Measurements from ENCODE around the gene DGKD.

Gene DGKD

DNA sequence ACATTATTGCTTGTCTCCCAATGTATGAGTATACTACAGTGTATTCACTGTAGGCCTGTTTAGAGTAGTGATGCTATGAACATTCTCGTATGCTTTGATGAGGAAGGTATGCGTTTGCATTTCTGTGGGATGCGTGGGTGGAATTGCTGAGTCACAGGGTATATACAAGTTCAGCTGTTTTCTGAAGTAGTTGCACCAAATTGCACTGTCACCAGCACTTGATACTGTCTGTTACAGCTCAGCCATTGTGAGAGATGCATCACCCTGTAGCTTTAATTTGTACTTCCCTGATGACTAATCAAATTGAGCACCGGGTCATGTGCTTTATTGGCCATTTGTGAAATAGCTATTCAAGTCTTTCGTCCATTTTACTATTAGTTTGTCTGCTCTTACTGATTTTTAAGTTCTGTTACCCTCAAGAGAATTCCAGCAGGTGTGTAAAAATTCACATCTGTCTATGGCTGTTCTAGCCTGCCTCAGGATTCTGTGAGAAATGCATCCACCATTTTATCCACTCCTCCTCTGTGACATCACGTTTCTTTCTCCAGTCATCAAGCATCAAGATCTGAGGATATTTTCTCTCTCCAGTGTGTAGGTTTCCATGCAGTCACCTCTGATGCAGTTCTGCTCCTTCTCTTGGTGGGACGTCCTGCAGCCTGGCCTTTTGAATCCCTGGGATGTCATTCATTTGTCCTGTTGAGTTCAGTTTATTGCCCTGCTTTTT is 72.5 kb downstream of the DGKD start:
- DNase-seq (ENCODE audit: low read depth in 2 of 2), result peak; percentile 38 to 40

- DNase-seq (ENCODE audit: low read depth in 2 of 2), result no peak
Measured at GRCh38 chr2:233428008-233428407, 73.7 kb downstream of the DGKD start.

DNA sequence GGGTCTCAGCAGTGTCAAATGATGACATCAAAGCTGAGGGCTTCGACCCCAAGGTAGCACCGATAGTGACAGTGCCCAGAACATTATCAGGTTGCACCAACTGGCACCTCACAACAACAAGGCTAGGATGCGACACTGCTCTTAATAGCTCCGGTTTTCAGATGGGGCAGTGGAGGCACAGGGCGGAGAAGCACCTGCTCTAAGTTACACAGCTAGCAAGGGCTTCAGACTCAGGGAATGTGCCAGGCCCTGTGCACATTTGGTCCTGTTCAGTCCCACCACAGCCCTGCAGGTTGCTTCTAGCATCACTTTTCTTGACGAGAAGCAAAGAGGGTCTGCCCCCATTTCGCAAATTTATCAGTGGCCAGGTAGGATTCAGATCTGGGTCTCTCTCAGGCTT is 74.1 kb downstream of the DGKD start:
- no peak for DNase-seq (ENCODE audit: low read depth in 2 of 2)

- no peak for DNase-seq (ENCODE audit: low read depth in 2 of 2)
Measured at GRCh38 chr2:233429175-233429897, 75.0 kb downstream of the DGKD start.

DNA sequence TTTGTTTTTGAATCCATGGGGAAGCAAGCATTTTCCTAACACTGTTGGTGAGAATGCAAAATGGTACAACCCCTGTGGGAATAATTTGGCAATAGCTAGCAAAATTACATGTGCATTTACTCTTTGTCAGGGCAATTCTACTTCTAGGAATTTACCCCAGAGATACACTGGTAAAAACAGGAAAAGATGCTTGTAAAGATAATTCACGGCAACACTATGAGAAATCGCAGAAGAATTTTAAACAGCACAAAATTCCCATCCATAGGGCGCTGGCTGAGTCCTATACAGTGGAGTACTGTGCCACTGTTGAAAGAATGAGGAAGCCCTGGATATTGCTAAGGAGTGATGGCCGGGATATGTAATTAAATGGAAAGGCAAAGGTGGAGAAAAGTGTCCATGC is 75.8 kb downstream of the DGKD start:
- peak; percentile 44 to 46 for DNase-seq (ENCODE audit: low read depth in 2 of 2)

- DNase-seq (ENCODE audit: low read depth in 2 of 2), result no peak
Measured at GRCh38 chr2:233430651-233431050, 76.4 kb downstream of the DGKD start.

- DNase-seq (ENCODE audit: low read depth in 2 of 2), result no peak
Measured at GRCh38 chr2:233433029-233433428, 78.7 kb downstream of the DGKD start.

- no peak for DNase-seq (ENCODE audit: low read depth in 2 of 2)
Measured at GRCh38 chr2:233433794-233434193, 79.5 kb downstream of the DGKD start.

DNA sequence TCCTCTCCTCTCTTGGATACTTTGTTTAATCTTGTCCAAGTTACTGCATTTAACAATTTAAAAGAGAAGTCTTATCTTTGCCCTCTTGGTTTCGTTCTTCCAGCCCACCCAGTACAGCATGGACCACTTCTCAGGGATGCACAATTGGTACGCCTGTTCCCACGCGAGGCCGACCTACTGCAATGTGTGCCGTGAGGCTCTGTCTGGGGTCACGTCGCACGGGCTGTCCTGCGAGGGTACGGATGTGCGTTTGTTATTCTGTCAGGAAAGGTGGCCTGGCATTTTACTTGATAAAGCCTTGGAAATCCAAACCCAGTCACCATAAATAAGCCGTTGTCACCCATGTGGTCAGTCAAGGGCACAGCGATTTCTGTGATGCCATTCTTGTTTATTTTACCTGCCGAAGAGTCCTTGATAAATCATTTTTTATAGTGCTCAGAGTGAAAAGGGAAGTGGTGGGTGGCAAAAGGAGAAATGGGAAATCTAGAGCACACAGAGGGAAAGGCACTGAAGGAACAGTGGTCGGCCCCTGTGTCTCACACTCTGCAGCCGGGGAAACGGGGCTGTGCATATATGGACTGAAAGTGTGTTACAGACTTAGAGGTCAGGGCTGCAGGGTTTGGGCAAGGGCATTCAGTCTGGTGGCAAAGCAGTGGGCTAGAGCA is 80.5 kb downstream of the DGKD start:
- DNase-seq (ENCODE audit: low read depth in 2 of 2), result no peak

- no peak for DNase-seq (ENCODE audit: low read depth in 2 of 2)
Measured at GRCh38 chr2:233435436-233436190, 81.3 kb downstream of the DGKD start.

DNA sequence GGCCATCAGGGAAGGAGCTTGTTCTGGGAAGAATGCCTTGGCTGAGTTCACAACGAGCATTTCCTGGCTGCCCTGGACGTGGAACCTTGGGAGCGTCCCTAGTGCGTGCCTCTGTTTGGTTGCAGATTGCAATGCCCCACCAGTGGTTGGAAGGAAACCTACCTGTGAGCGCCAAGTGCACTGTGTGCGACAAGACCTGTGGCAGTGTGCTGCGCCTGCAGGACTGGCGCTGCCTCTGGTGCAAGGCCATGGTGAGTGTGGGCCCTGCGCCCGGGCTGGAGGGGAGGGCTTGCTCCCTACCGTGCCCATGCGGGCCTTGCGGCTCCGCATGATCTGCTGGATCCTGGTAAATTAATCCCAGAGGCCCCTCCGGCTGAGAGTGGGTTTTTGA is 81.9 kb downstream of the DGKD start:
- DNase-seq (ENCODE audit: low read depth in 2 of 2), result no peak

- no peak for DNase-seq (ENCODE audit: low read depth in 2 of 2)
Measured at GRCh38 chr2:233436691-233437438, 82.6 kb downstream of the DGKD start.

DNA sequence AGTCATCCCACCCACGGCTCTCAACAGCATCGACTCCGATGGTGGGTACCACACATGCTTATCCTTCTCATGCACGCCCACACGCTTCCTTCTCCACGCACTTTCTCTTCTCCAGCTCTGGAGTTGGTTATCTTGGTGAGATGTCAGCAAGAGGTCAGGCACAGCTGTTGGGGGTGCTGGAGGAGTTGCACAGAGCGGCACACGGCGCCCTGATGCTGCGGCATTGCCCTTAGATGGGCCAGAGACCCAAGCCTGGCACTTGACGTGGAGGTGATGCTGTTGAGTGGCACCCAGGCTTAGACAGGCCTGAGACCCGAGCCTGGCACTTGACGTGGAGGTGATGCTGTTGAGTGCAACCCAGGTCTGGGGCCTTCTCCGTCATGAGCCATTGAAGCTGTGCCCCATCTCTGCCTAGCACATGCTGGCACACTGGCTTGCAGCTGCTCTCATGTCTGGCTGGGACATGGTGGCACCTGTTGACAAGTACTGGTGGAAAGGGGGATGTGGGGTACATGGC is 83.2 kb downstream of the DGKD start:
- no peak for DNase-seq (ENCODE audit: low read depth in 2 of 2)

- DNase-seq (ENCODE audit: low read depth in 2 of 2), result no peak
Measured at GRCh38 chr2:233438573-233439147, 84.4 kb downstream of the DGKD start.

GRCh38 chr2:233439191-233439590 is 84.9 kb downstream of the DGKD start:
- DNase-seq (ENCODE audit: low read depth in 2 of 2), result no peak

- DNase-seq (ENCODE audit: low read depth in 2 of 2), result no peak
Measured at GRCh38 chr2:233440314-233440713, 86.0 kb downstream of the DGKD start.

DNA sequence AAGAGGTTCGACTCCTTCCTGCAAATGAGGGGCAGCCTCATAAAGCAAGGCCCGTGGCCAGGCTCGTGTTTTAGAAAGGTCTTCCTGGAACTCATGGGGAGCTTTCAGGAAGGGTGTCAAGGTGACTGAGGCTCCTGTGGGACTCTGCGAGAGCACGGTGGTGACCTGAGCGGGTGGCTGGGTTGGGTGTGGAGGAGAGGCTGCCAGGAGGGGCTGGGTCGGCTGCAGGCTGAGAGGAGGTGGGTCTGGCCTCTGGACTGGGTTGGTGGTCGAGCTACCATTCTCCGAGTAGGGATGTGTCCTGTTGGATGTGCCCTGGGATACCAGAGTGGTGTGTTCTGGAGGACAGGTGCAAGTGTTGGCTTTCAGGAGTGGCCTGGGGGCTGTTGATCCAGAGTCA is 86.4 kb downstream of the DGKD start:
- DNase-seq (ENCODE audit: low read depth in 2 of 2), result no peak

DNA sequence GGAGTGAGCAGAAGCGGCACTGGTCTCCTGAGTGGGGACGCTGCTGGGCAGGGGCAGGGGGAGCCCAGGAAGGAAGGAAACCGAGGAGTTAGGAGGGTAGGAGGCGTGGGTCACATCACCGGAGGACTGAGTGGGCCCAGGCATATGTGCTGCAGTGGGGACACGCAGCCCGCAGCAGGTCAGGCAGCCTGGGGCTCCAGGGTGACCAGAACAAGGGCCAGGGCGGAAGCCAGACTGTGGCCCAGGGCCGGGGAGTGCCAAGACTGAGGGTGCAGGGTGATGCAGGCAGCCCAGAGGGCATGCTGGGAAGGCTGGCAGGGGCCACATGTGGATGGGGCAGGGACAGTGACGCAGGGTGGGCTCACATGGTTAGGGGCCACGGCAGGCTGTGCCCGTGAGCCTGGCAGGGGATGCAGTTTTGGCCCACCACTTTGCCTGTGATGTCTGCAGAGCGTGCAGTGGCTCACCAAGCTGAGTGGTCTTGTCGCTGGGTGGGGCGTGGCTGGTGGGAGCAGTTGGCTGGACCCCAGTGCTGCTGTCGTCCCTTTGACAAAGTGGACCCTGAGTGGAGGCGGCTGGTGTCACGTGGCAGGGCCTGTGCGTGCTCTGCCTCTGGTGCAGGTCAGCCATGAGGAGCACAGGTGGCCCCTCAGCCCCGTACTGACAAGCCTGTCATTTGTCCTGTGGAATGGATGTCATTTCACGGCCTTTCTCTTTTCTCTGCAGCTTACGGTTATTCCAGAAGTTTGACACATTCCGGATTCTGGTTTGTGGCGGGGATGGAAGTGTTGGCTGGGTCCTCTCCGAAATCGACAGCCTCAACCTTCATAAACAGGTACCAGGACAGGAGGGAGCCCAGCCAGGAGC is 87.1 kb downstream of the DGKD start:
- no peak for DNase-seq (ENCODE audit: low read depth in 2 of 2)

DNA sequence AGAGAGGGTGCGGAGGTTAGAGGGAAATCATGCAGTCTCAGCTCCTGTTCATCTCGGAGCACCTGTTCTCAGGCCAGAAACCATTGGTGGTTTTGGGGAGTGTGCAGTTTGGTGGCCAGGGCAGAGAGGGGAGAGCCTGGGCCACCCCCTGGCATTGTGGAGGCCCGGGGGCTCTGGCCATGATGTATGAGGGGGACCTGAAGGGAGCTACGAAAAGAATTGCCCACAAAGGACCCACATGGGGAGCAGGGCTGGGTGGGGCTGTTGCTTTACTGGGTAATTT is 87.7 kb downstream of the DGKD start:
- no peak for DNase-seq (ENCODE audit: low read depth in 2 of 2)

DNA sequence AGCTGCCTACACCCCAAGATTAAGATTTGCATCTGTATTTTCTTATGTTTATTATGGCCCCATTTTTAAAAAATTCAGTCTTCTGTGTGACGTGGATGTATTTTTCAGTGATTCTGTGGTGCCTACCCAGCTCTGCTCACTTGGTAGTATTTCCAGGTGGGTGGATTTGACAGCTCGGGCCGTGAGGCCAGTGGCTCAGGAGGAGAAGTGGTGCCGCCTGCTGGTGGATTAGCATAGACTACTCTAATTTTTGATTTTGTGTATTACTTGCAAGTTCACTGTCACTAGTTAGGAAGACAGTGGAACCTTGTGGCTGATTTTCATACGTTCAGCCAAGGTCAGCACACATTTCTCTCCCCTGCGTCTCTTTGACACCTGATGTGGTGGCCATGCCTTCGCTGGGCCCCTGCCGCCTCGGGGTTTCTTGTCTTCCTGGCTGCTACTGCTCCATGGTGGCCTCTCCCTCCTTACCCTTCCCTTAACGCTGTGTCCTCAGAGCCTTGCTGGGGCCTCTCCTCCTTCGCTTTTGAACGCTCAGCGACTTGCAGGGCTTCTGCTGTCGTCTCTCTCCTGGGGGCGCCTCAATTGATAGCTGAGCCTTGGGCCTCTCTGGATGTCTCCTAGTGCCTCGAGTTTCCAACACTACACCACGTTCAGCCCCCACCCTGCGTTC is 89.4 kb downstream of the DGKD start:
- peak; percentile 32 to 40 for DNase-seq (ENCODE audit: low read depth in 2 of 2)

Data from fibroblast of skin of left quadriceps (primary cell).